ENCODE data around the gene TLE5.

TLE5 gene

DNA sequence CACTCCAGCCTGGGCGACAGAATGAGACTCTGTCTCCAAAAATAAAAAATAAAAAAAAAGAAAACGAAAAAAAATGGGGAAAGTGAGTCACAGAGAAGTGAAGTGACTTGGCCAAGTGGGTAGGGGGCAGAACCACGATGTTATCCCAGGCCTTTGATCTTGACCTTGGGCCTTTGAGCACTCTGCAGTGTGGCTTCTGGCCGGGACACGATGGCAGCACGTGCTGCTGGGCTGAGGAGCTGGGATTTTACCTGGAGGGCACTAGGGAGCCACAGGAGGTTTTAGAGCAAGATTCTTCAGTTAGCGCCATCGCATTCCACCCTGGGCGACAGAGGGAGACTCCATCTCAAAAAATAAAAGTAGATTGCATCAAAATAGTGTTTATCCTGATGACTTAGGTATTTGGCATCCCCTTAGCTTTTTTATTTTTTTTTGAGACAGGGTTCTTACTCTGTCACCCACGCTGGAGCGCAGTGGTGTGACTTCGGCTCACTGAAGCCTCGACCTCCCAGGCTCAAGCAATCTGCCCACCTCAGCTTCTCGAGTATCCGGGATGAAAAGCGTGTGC is 4.3 kb upstream of the TLE5 start:
- Histone ChIP-seq H3K27me3 (no peaks in the 10 kb centered on the region), H3K36me3 (no peaks in the 10 kb centered on the region), H3K4me1 (peaks cover 10% of the 10 kb centered on the region), H3K4me3 (ENCODE audit: low read depth, low read length) (no peak overlapping the region), H3K9me3 (no peaks in the 10 kb centered on the region)
- DNase-seq = no peak
- TF ChIP-seq, protein P1, sequence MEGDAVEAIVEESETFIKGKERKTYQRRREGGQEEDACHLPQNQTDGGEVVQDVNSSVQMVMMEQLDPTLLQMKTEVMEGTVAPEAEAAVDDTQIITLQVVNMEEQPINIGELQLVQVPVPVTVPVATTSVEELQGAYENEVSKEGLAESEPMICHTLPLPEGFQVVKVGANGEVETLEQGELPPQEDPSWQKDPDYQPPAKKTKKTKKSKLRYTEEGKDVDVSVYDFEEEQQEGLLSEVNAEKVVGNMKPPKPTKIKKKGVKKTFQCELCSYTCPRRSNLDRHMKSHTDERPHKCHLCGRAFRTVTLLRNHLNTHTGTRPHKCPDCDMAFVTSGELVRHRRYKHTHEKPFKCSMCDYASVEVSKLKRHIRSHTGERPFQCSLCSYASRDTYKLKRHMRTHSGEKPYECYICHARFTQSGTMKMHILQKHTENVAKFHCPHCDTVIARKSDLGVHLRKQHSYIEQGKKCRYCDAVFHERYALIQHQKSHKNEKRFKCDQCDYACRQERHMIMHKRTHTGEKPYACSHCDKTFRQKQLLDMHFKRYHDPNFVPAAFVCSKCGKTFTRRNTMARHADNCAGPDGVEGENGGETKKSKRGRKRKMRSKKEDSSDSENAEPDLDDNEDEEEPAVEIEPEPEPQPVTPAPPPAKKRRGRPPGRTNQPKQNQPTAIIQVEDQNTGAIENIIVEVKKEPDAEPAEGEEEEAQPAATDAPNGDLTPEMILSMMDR (IDR thresholded peaks at IDR 0.05; ENCODE audit: low read depth, low read length) = no peak

DNA sequence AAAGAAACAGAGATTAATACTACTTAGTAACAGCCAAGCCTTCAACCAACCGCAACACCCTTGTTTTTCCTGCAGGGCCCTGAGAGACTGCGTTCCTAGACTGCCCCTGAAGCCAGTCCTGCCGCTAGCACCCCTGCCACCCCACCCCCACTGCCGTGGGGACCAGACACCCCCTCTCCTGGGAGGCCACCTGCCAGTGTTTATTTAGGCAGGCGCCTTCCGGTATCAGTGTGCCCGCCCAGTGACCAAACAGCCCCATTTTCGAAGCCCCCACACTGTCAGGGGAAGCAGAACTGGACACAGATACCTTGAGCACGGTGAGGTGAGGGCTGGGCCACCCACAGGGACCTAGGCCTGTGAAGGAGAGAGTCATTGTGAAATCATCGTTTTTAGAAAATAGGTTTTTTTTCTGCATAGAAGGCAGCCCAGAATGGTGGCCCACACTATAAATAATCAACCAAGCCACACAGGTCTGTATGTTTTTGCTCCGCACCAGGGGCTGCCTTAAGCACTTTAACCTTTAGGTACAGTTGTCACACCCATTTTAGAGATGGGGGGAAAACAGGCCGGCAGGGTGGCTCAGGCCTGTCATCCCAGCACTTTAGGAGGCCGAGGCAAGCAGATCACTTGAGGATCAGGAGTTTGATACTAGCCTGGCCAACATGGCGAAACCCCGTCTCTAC is 3.5 kb upstream of the TLE5 start:
- DNase-seq = no peak
- Histone ChIP-seq H3K9me3 (no peaks in the 10 kb centered on the region), H3K36me3 (no peaks in the 10 kb centered on the region), H3K27me3 (no peaks in the 10 kb centered on the region), H3K4me1 (peaks cover 10% of the 10 kb centered on the region), H3K4me3 (ENCODE audit: low read depth, low read length) (no peak overlapping the region)
- TF ChIP-seq, protein P1 (IDR thresholded peaks at IDR 0.05; ENCODE audit: low read depth, low read length) = no peak

DNA sequence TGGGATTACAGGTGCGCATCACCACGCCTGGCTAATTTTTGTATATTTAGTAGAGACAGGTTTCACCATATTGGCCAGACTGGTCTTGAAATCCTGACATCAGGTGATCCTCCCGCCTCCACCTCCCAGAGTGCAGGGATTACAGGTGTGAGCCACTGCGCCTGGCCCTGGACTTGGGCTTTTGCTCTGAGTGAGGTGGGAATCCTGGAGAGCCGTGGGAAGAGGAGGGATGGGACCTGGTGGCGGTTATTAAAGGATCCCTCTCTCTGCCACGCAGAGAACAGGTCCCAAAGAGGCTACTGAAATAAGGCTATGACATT is 1.7 kb upstream of the TLE5 start:
- no peak overlapping the region for H3K4me3 ChIP-seq (ENCODE audit: low read depth, low read length)
- H3K27me3 ChIP-seq = no peaks in the 10 kb centered on the region
- H3K4me1 ChIP-seq = peaks cover 10% of the 10 kb centered on the region
- peaks cover 11% of the 10 kb centered on the region for H3K36me3 ChIP-seq
- TF ChIP-seq, protein P1 (IDR thresholded peaks at IDR 0.05; ENCODE audit: low read depth, low read length) = no peak
- DNase-seq = no peak
- H3K9me3 ChIP-seq = no peaks in the 10 kb centered on the region

GRCh38 chr19:3061182-3062161 is 823 bp downstream of the TLE5 start:
- H3K36me3 ChIP-seq = peaks cover 24% of the 10 kb centered on the region
- H3K9me3 ChIP-seq = no peaks in the 10 kb centered on the region
- peak overlapping the region; percentile 77 for H3K4me3 ChIP-seq (ENCODE audit: low read depth, low read length)
- no peaks in the 10 kb centered on the region for H3K27me3 ChIP-seq
- TF ChIP-seq, protein P1 (IDR thresholded peaks at IDR 0.05; ENCODE audit: low read depth, low read length) = peak; percentile 17; the same call in 1 of the 2 replicates
- DNase-seq = no peak
- peaks cover 12% of the 10 kb centered on the region for H3K4me1 ChIP-seq

- Histone ChIP-seq H3K9me3 (no peaks in the 10 kb centered on the region), H3K36me3 (peaks cover 24% of the 10 kb centered on the region), H3K4me1 (peaks cover 12% of the 10 kb centered on the region), H3K4me3 (ENCODE audit: low read depth, low read length) (peak overlapping the region; percentile 77), H3K27me3 (no peaks in the 10 kb centered on the region)
- no peak for DNase-seq
- TF ChIP-seq, protein P1 (IDR thresholded peaks at IDR 0.05; ENCODE audit: low read depth, low read length) = no peak
Measured at GRCh38 chr19:3060857-3061181, 1.5 kb downstream of the TLE5 start.
